Keratinocyte (primary cell): ENCODE data around the gene NKX2-4.

ENCODE experiments used
- CTCF ChIP-seq, 3 experiments: IDR thresholded peaks in 1 of 3; conservative IDR thresholded peaks in 1 of 3; optimal IDR thresholded peaks in 1 of 3; 2 replicates in 2 of 3; 3 replicates in 1 of 3; pipeline versions ENCODE3 to v1.5.1; 2011; ENCODE audit warnings: low read length in 3 of 3, mild to moderate bottlenecking in 3 of 3, moderate library complexity in 2 of 3, control low read depth in 1 of 3, inconsistent platforms in 1 of 3; ENCODE audit not compliant: insufficient read depth in 2 of 3; ENCODE audit errors: extremely low read depth in 1 of 3
- EZH2 ChIP-seq: IDR thresholded peaks from one replicate; pipeline ENCODE4 v1.6.1; 2012; ENCODE audit warnings: inconsistent platforms, mild to moderate bottlenecking, low read length, moderate library complexity

GRCh38 chr20:21371193-21371592 is 26.1 kb downstream of the NKX2-4 start:
- TF ChIP-seq CTCF (optimal IDR thresholded peaks at IDR 0.05 in 1 of 3, IDR thresholded peaks at IDR 0.05 in 1 of 3, conservative IDR thresholded peaks at IDR 0.05 in 1 of 3; ENCODE audit: extremely low read depth in 1 of 3, insufficient read depth in 2 of 3, low read length in 3 of 3) (no peak), EZH2 (no peak)
